GM19043 (cell line): Measurements from ENCODE around the gene GPATCH2.
A peak's percentile ranks its signal among the peaks of the same experiment; 100 is the strongest.

Experiments
- ATAC-seq: cut with Tn5 transposase; IDR thresholded peaks from one replicate; pipeline ENCODE4 v1.9.1; 2021; ENCODE audit warnings: low read depth; ENCODE audit not compliant: unreplicated experiment

The GPATCH2 gene

DNA sequence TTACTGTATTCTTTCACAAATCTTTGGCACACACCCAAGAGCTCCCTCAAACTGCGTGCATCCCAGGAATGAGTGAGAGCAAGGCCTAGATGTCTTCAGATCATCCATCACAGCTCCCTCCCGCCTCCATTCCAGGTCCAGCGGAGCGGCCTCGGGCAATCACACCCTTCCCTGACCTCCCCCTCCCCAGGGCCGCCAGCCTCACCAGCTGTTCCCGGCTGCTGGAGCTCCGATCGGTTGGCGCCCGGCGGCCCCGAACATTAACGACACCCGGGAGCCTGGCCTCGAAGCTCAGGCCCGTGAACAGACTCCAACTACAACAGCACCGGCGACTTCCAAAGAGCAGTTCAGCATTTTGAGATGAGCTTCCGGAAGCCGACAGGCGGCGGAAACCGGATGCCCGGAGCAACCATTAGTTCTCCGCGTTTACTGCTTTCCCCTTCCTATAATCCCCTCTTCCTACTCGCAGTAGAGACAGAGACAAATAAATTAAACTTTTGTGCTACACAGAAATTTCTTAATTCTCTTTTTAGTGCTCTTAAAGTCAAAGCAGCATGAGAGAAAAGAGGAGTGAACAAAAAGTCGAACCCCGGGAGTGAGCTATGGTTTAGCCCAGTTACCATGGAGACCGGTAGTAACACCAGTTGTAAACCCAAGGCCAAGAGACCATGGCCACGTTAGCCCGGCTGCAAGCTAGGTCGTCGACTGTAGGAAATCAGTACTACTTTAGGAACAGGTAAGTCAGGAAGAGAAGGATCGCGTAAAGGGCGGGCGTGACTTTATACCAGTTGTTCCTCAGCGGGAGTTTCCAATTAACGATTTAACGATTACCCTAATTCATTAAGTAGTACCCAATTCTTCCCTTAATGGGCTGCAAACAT, at the start of gene GPATCH2, which contains the start of gene SPATA17:
Gene GPATCH2 (minus strand): TSS at position 380 of the 881 bp plus-strand sequence. CDS start 119 bp downstream, at position 261.
Gene SPATA17 (plus strand): TSS at position 634 of the 881 bp plus-strand sequence. CDS start 35 bp downstream, at position 669.
- ATAC-seq, result peak; percentile 97

- no peak for ATAC-seq
Measured at GRCh38 chr1:217674028-217674729, 43.3 kb upstream of the GPATCH2 start.

GRCh38 chr1:217673387-217673786, 42.5 kb upstream of the GPATCH2 start:
- ATAC-seq, result no peak

DNA sequence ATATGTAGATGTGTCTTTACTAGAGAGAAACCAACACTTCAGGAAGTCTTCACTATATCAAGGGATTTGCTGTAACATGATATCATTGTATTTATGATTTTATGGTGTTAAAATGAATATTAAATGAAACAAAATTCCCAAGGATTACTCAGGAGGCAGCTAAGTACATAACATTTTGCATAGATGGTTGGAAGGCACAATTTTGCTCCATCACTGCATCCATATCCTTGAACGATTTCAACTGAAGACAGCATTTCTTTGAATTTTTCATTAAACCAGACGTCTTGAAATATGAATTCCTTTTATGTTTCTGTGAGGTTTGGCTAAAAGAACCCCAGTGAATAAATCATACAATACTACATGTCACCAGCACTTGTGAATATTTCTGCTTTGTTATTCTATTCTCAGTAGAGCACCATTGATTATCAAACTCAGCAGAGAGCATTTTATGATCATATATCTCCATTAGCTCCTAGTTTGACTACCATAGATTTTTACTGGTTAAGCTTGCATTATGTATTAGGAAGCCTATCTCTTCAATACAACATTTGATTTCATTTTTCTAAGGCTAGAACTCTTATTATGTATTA, 37.6 kb upstream of the GPATCH2 start:
- no peak for ATAC-seq

GRCh38 chr1:217661407-217661806, 30.5 kb upstream of the GPATCH2 start:
- no peak for ATAC-seq

- ATAC-seq, result peak; percentile 46
Measured at GRCh38 chr1:217660353-217661062, 29.6 kb upstream of the GPATCH2 start.

GRCh38 chr1:217650674-217651073, 19.8 kb upstream of the GPATCH2 start:
- ATAC-seq, result no peak

GRCh38 chr1:217647791-217648190, 16.9 kb upstream of the GPATCH2 start:
- no peak for ATAC-seq

DNA sequence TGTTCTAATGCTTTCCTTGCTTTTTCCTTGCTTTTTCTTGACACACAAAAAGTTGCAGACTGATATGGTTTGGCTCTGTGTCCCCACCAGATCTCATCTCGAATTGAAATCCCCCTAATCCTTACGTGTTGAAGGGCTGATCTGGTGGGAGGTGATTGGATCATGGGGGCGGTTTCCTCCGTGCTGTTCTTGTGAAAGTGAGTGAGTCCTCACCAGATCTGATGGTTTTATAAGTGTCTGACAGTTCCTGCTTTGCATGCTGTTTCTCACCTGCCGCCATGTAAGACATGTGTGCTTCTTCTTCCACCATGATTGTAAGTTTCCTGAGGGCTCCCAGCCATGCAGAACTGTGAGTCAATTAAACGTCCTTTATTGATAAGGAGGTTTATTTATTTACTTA, 11.6 kb upstream of the GPATCH2 start:
- no peak for ATAC-seq

GRCh38 chr1:217627431-217627830, 3.5 kb downstream of the GPATCH2 start:
- ATAC-seq, result no peak

GRCh38 chr1:217626321-217626720, 4.6 kb downstream of the GPATCH2 start:
- no peak for ATAC-seq

GRCh38 chr1:217622042-217622441, 8.8 kb downstream of the GPATCH2 start:
- ATAC-seq, result no peak

DNA sequence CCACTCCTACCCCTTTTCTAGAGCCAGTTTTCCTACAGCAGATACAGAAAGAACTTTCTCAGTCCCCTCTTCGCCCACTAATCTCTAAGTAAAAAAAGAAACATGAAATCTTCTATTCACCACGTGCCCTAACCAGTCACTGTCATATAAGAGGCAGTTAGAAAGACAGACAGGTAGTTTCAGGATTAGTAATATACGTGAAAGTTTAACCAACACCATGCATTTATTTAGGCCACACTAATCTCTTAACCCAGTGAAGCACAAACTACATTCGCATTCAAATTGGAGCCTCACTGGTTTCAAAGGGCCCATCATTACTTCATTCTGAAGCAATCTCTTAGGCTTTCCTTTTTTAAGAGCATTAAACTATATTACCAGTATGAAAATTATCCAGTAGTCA, 10.1 kb downstream of the GPATCH2 start:
- ATAC-seq, result peak; percentile 100

DNA sequence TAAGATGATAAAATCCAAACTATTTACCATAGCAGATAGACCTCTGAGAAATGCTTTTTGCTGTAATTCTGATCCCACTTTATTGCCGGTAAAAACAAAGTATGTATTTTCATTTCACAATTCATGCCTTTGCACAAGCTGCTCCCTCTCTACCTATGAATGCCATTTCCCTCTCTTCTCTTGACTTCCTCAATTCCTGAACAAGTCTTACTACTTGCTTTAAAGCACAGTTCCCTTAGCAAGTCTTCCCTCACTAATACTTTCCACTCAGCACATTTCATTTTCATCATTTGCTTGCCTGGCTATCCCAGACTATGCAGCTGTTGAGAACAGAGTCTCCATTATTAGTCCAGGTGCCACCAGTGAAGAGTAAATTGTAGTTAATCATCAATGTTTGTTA, 13.8 kb downstream of the GPATCH2 start:
- no peak for ATAC-seq

DNA sequence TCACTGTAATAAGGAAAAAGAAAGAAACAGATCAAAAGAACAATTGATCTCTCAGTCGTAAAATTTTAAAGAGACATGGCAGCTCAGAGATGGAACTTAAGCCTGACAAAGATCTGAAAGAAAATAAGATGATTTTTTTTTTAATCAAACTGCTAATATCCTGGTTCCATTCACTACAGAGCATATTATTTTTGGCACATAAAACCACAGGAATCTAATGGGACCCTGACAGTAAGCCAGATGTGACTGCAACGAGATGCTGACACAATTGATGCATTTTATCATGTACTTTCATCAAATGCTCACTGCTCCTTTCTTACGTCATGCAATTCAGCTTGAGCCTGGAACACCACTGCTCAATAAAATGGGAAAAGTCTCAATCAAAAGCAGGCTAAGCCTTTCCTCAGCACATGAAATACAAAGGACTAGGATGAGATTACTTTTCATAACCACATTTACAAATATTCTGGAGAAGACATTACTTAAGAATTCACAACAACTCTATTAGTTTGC, 16.6 kb downstream of the GPATCH2 start:
- no peak for ATAC-seq

- ATAC-seq, result no peak
Measured at GRCh38 chr1:217605390-217605789, 25.5 kb downstream of the GPATCH2 start.

- ATAC-seq, result no peak
Measured at GRCh38 chr1:217602380-217602779, 28.5 kb downstream of the GPATCH2 start.

GRCh38 chr1:217599154-217599553, 31.7 kb downstream of the GPATCH2 start:
- no peak for ATAC-seq

DNA sequence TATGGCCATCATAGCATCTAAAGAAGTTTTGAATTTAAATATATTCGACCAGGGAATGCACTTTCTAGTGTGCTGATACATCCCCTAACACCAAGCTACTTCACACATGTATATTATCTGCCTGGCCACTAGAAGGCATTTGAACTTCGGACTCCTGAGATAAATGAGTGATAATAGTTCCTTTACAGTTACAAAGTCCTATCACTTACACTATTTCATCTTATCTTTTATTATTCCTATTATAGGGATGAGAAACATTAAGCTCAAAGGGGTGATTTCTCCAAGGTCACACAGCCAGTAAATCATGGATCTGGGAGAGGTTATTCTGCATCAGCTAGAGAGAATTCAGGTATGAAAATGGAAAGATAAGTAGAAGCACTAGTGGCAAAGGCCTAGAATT, 40.3 kb downstream of the GPATCH2 start:
- ATAC-seq, result no peak

GRCh38 chr1:217586586-217586985, 44.3 kb downstream of the GPATCH2 start:
- ATAC-seq, result no peak
